HG03097 (cell line): ENCODE data around the gene PRR15L.

Experiments
- ATAC-seq: cut with Tn5 transposase; IDR thresholded peaks from one replicate; pipeline ENCODE4 v1.9.1; 2021; ENCODE audit not compliant: unreplicated experiment, low FRiP score

PRR15L gene

GRCh38 chr17:47962901-47963300, 5.2 kb upstream of the PRR15L start:
- no peak for ATAC-seq

- no peak for ATAC-seq
These were observed 3.7 kb upstream of the PRR15L start for GRCh38 chr17:47961406-47961805.

- ATAC-seq: no peak
These were observed 2.4 kb upstream of the PRR15L start for GRCh38 chr17:47959825-47960655.

DNA sequence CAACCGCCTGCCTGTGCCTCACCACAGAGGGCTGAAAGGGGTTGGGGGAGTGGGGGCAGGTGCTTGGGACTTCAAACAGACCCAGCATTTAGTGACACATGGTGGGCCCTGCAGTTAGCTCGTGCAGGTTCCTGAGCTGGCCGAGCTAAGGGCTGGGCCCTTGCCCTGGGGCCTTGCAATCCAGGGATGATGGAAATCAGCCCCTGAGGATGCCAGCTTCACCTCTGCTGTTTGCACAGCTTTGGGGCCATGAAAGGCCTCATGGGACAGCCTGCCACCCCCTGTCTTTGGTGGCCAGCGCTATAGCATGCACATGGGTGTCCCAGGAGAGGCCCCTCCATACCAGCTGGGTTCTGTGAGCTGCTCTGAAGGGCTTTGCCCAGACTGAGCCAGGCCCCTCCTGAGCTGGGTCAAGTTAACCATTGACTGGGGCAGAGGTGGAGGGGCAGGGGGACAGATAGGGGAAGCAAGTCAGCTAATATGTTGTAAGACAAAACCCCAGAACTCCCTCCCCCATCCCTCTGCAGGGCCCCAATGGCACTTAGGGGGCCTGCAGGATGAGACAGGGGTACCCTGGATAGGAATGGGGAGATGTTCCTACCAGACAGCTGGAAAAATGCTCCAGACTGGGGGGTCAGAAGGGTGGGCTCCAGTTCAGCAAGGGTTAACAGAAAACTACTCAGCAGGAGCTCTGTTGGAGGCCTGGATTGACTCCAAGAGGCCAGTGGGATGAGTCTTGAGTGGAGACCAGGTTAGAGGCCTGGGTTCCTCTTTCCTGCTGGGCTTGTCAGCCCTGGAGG, 692 bp downstream of the PRR15L start:
- no peak for ATAC-seq

DNA sequence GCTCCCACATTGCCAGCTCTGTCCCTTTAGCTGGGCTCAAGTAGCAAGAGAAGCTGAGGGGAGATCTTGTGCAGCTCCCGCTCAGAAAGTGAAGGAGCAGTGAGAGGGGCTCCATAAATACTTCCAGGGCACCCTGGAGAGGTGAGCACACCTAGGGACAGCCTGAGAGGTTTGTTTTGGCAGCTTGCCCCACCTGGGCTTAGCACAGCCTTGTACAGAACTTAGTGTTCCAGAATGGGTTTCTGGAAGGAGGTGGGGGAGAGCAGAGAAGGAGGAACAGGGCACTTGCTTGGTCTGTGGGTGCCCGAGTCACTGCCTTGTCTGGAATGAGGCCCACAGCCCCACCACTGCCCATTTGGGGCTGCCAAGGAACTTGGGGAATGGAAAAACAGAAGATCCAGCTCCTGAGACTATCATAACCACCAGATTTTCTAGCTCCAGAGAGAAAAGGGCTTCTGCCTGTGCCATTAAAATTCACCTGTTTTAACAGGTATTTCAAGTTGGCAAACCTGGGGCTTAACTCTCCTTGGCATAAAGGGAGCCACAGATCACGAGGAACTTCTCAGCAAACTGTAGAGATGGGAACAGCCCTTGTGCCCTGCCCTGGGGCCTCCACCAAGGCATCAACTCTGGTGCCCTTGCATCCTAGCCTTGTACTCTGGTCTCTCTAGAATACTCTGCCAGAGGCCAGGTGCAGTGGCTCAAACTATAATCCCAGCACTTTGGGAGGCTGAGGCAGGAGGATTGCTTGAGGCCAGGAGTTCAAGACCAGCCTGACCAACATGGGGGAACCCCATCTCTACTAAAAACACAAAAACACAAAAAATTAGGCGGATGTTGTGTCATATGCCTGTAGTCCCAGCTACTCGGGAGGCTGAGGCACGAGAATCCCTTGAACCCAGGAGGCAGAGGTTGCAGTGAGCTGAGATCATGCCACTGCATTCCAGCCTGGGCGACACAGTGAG, 1.9 kb downstream of the PRR15L start:
- no peak for ATAC-seq

DNA sequence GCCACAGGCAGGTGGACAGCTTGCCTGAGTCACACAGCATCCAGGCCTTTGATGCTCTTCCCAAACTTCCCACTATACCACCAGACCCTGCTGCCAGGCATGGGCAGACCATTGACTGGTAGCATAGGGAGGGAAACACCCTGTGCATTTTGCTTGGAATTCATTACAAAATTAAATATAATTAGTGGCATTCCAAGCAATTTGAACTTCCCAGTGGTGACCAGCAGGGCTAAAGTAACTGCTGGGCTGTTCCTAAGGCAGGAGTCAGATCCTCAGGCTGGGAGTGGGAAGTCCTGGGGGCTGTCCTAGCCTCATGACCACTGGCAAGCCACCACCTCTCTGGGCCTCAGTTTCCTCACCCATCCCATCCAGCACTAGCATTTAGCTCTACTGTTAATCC, 3.8 kb downstream of the PRR15L start:
- no peak for ATAC-seq

DNA sequence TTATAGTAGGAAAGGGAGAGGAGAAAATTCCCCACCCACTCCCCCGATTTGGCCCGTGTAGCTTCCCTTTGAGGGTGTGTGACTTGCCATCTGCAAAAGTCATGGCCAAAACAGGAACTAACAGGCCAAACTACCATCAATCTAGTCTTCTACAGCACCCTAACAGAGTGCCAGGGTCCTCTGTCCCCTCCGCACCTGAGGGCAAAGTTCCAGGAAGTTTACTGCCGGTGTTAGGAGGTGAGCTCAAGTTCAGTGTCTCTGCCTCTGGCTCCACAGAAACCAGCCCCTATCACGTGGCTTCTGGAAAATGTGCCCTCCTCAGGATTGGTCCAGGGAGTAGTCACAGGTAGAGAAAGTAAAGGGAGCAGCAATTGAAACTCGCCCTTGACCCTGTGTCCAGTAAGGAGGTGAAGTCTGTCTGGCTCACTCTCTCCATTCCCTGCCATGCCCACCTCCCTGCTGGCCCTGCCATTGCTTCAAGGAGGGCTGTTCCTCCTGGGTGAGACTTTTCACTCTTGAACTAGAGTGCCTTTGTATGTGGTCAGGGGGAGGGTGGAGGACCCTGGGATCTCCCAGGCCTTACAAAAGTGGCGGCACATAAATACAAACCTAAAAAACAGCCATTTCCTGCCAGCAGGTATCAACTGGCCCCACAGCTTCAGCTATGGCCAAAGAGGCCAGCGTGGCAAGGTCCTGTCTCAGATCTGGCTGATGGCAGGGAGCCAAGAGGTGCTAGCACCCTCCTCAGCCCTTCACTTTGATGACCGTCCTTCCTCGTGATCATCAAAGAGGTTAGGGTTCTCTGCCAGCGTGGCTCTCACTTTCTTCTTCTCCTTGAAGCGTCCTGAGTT, 5.3 kb downstream of the PRR15L start:
- ATAC-seq: no peak

DNA sequence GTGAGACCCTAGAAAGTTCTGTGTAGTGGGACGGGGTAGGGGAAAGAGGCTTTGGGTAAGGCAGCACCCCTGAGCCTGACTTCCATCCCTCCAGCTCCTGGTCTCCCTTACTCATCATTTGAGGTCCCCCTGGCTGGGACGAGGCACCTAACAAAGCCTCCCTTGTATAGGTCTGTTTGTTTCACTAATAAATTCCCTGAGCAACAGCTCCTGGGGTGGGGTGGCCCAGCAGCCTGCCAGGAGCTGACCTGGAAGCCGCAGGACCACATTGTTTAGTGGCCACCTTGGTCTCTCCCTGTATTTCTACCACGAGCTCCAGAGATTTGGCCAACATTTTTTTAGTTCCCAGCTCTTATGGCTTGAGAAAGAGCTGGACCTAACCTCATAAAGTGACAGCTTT, 7.2 kb downstream of the PRR15L start:
- no peak for ATAC-seq

- ATAC-seq: no peak
These were observed 7.7 kb downstream of the PRR15L start for GRCh38 chr17:47949946-47950345.

GRCh38 chr17:47949197-47949759, 8.4 kb downstream of the PRR15L start:
- no peak for ATAC-seq

GRCh38 chr17:47948706-47949196, 8.9 kb downstream of the PRR15L start:
- ATAC-seq: no peak

DNA sequence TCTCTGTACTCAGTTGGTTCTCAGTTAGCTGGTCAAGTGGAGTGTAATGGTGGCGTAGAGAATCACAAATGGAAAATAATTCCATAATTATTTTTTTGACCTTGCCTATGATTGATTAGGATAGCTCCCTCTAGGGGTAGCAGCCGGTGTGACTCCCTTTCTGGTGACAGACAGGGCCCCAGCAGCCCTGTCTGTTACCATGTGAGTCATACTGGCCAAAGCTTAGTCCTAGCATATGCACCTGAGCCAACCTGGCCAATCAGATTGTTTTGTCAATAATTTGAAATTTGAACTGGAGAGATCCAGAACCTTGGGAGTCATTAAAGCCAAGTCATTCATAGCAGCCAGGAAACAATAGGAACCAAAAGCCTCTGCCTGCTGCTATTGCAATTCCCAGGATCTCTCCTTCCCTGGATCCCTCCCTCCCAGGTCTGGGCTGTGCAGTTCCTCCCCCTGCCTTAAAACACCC, 10.7 kb downstream of the PRR15L start:
- ATAC-seq: no peak

- no peak for ATAC-seq
These were observed 11.2 kb downstream of the PRR15L start for GRCh38 chr17:47946516-47946915.

DNA sequence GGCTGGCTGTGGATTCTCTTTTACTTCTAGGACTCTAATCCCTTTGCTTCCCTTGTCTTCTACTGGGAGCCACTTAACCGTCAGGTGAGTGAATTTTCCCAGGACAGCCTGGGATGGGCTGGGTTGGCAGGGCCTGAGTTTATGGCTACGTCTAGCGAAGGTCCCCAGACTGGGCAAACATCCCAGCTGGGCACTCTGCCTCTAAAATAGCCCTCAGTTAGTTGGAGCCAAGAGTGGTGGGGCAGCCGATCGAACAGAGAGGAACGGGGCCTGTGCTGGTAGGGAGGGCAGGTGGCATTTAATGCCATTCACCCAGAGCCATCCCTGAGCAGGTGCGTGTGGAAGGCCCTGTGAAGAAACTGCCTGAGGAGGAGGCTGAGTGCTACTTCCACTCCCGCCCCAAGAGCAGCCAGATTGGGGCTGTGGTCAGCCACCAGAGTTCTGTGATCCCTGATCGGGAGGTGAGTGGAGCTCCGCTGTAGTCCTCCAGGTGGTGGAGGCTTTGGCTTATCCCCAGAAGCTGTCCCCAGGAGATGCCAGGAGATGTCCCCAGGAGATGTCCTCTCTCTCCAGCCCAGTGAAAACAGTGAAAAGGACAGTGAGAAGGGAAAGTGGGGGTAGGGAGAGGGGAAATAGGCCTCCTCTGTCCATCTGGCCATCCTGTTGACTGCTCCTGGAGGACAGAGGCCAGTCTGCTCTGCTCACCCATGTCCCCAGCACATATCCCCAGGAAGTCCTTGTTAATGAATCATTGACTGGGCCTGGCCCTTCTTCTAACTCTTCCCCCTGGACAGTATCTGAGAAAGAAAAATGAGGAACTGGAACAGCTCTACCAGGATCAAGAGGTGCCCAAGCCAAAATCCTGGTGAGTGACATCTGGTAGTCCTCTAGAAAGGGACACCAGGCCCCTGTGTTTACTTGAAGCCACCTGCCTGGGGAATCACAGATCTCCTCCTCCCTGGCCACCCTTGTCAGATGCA, 11.9 kb downstream of the PRR15L start:
- no peak for ATAC-seq

- no peak for ATAC-seq
These were observed 12.6 kb downstream of the PRR15L start for GRCh38 chr17:47945080-47945479.

DNA sequence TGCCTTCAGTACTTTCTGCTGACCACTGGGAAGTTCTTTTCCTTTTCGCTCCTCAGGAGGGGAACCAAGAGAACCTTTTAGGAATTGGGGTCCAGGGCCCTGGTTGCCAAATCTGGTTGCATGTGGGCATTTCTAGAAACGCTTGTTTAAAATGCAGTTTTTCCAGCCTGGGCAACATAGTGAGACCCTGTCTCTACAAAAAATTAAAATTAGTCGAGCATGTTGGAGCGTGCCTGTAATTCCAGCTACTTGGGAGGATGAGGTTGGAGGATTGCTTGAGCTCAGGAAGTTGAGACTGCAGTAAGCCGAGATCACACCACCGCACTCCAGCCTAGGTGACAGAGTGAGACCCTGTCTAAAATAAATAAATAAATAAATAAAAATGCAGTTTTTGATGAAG, 15.1 kb downstream of the PRR15L start:
- no peak for ATAC-seq

- ATAC-seq: no peak
These were observed 15.6 kb downstream of the PRR15L start for GRCh38 chr17:47942096-47942510.
